Stomach (tissue), 9 donors: Measurements from ENCODE around the gene EXOC3L1. TPM values are rescaled to one million over a fixed set of nuclear protein-coding genes. Genes with fewer than 3 reads are reported as not detected.

ENCODE experiments used
- DNase-seq, 2 donors: peaks; one replicate each; pipeline versions ENCODE4 v3.0.0 to v3.0.0-alpha.2; 2013 to 2019
- H3K27ac ChIP-seq, 5 donors: fragments of 200-600 bp in 4 of 5; sonication (generic) in 4 of 5; one replicate each; pipeline ENCODE4 v1.5.1; 2013 to 2019; ENCODE audit warnings: mild to moderate bottlenecking in 1 of 5, moderate library complexity in 1 of 5
- H3K27me3 ChIP-seq, 3 donors: fragments of 200-600 bp; sonication (generic); one replicate each; pipeline ENCODE4 v1.5.1; 2017 to 2019; ENCODE audit warnings: mixed run types in 1 of 3
- H3K36me3 ChIP-seq, 4 donors: fragments of 200-600 bp; sonication (generic); 1 replicate in 3 of 4; 2 replicates in 1 of 4; pipeline ENCODE4 v1.5.1; 2016 to 2019
- H3K4me1 ChIP-seq, 4 donors: fragments of 200-600 bp; sonication (generic); one replicate each; pipeline ENCODE4 v1.5.1; 2016 to 2019
- H3K4me3 ChIP-seq, 4 donors: fragments of 200-600 bp; sonication (generic) in 3 of 4; one replicate each; pipeline ENCODE4 v1.5.1; 2016 to 2019; ENCODE audit warnings: mild to moderate bottlenecking in 1 of 4
- H3K9me3 ChIP-seq, 4 donors: fragments of 200-600 bp; sonication (generic); one replicate each; pipeline ENCODE4 v1.5.1; 2016 to 2019
- EP300 ChIP-seq: sonication (generic); formaldehyde crosslinking; IDR thresholded peaks from one replicate; pipeline ENCODE4 v1.6.1; 2017; ENCODE audit warnings: antibody characterized with exemption
- POLR2A ChIP-seq, 4 donors: fragments of 450-650 bp; IDR thresholded peaks; one replicate each; pipeline ENCODE4 v1.6.1; 2016; ENCODE audit warnings: antibody characterized with exemption in 4 of 4, control low read depth in 2 of 4, mild to moderate bottlenecking in 1 of 4, moderate library complexity in 1 of 4
- POLR2AphosphoS5 ChIP-seq, 3 donors: sonication (generic); formaldehyde crosslinking; IDR thresholded peaks; one replicate each; pipeline ENCODE4 v1.6.1; 2016; ENCODE audit warnings: antibody characterized with exemption in 3 of 3
- WGBS, 5 donors: extraction: QIAGEN DNeasy Blood & Tissue Kit in 3 of 5; methylation state at CpG; one replicate each; pipeline versions ENCODE4 v1.1.5 to v1.1.7; 2013 to 2018; 5-methylcytosine and 5-hydroxymethylcytosine counted together
- intact Hi-C: fragments of 100-400 bp; cut with DNase I; formaldehyde crosslinking; loops from one replicate; pipeline ENCODE4 v1.15.1; 2023; ENCODE audit warnings: low total_unique reads
- polyA plus RNA-seq, 3 donors: library from polyadenylated mRNA; stranded (reverse); fragments of 200-250 nt; gene quantifications; one replicate each; pipeline ENCODE4 v1.2.3, GENCODE V29; 2013
- total RNA-seq, 5 donors: library from RNA; depleted of rRNA; stranded (reverse); fragments of >200 nt; gene quantifications; one replicate each; pipeline versions ENCODE4 v1.1.0 to v1.2.3, GENCODE V29; 2014 to 2016
- TF ChIP-seq, protein P1 (sequence below), 7 experiments: fragments of 450-650 bp in 4 of 7; fragments of 200-600 bp in 3 of 7; sonication (generic) in 3 of 7; IDR thresholded peaks; one replicate each; pipeline ENCODE4 v1.5.1; 2016 to 2019; ENCODE audit warnings: antibody characterized with exemption in 7 of 7, control low read depth in 2 of 7, mild to moderate bottlenecking in 1 of 7
- donor health status: healthy with polysubstance abuse.
- donor health status: Bipolar disorder and iron deficiency.
- donor health status: healthy.

The EXOC3L1 gene
- total and polyA plus RNA-seq, 8 donors: 1.3 to 25.5 (median 6.8) TPM; not detected in 1

DNA sequence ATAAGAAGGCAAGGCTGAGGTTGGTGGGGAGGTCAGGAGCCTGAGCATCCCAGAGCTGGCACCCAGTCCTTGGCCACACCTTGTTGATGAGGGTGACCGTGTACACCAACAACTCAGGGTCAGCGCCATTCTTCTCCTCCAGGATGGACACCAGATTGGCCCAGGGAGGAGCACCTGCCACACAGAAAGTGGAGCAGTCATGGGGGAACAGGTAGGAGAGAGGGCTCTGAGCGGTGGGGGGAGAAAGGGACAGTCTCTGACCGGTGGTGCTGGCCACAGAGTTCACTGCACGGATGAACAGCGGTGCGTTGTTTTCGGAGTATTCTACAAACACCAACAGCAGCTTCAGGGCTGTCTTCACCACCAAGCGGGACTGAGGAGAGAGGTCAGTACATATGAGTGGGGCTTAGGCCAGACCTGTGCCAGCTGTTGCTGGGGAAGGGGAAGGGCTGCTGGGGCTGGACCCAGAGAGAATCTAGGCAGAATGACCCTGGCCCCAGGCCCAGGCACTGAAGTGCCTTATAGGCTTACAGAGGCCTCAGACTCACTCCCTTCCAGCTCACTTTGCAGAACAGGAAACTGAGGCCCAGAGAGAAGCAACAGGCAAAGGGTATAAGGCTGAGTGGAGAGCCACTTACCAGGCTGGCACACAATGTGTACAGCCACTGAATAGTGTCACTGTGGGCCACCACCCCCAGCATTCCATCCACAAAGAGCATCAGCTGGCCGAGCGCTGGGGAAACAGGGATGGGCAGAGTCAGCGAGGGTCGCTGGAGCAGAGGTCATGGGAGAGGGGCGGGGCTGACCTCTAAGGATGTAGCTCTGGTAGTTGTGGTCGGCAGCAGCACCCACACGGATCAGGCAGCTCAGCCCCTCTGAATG is 47.7 kb upstream of the EXOC3L1 start:
- 77 to 89% (median 79%) methylated on average over 16 of the region's 16 CpGs for WGBS, 5 donors
- no peak overlapping the region for H3K4me3 ChIP-seq
- no peak overlapping the region for H3K27ac ChIP-seq
- no peaks in the 10 kb centered on the region for H3K27me3 ChIP-seq
- peaks cover 51 to 72% (median 70%) of the 10 kb centered on the region in 4 donors for H3K36me3 ChIP-seq
- H3K4me1 ChIP-seq: peaks cover 20 to 38% (median 27%) of the 10 kb centered on the region in 4 donors
- no peak for TF ChIP-seq EP300
- TF ChIP-seq, protein P1, sequence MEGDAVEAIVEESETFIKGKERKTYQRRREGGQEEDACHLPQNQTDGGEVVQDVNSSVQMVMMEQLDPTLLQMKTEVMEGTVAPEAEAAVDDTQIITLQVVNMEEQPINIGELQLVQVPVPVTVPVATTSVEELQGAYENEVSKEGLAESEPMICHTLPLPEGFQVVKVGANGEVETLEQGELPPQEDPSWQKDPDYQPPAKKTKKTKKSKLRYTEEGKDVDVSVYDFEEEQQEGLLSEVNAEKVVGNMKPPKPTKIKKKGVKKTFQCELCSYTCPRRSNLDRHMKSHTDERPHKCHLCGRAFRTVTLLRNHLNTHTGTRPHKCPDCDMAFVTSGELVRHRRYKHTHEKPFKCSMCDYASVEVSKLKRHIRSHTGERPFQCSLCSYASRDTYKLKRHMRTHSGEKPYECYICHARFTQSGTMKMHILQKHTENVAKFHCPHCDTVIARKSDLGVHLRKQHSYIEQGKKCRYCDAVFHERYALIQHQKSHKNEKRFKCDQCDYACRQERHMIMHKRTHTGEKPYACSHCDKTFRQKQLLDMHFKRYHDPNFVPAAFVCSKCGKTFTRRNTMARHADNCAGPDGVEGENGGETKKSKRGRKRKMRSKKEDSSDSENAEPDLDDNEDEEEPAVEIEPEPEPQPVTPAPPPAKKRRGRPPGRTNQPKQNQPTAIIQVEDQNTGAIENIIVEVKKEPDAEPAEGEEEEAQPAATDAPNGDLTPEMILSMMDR (IDR thresholded peaks at IDR 0.05): no peak
- no peak for TF ChIP-seq POLR2A (IDR thresholded peaks at IDR 0.05)
- no peak for TF ChIP-seq POLR2AphosphoS5 (IDR thresholded peaks at IDR 0.05)
- H3K9me3 ChIP-seq: no peaks in the 10 kb centered on the region
- intact Hi-C loops: no loop called here
- no peak for DNase-seq

DNA sequence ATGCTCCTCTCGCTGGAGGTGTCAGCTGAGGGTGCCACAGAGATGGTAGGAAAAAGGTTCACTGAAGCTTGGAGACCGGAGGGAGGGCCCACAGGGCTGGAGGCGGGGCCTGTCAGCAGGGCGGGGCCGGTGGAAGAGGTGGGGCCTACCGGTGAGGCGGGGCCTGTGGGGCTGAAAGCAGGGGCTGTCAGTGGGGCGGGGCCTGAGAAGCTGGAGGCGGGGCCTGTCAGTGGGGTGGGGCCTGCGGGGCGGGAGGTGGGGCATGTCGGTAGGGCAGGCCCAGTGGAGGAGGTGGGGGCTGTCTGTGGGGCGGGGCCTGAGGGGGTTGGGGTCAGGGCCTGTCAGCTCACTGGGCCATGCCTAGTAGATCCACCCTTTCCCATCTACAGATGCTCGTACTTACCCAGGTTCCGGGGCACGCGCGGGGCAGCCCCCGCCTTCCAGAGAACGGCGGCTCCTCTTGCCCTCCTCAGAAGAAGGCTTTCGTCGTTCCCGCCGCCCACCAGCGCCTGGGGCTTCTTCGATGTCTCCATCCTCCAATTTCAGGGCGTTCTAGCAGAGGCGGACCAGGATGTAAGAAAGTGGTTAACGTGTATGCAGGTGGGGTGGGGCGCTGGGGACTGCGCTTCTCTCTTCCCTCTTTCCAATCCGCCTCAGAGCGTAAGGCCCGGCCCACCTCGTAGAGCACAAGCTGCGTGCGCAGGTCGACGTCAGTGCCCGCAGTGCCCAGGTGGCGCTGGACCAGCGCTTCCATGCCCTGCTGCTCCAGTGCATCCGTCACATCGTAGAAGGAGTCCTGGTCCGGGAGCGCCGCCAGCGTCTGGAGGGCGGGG is 46.8 kb upstream of the EXOC3L1 start:
- peak overlapping the region in 1 of 5 donors; percentile 19 for H3K27ac ChIP-seq
- H3K9me3 ChIP-seq: no peaks in the 10 kb centered on the region
- intact Hi-C loops: no loop called here
- 78 to 86% (median 83%) methylated on average over 44 to 50 of the region's 50 CpGs for WGBS, 5 donors
- DNase-seq: peak in 1 of 2 donors; percentile 49
- H3K4me1 ChIP-seq: peaks cover 16 to 29% (median 19%) of the 10 kb centered on the region in 4 donors
- H3K4me3 ChIP-seq: no peak overlapping the region
- no peak for TF ChIP-seq POLR2AphosphoS5 (IDR thresholded peaks at IDR 0.05)
- no peak for TF ChIP-seq EP300
- no peak for TF ChIP-seq POLR2A (IDR thresholded peaks at IDR 0.05)
- TF ChIP-seq, protein P1 (IDR thresholded peaks at IDR 0.05): no peak
- H3K36me3 ChIP-seq: peaks cover 51 to 80% (median 78%) of the 10 kb centered on the region in 4 donors
- H3K27me3 ChIP-seq: no peaks in the 10 kb centered on the region

GRCh38 chr16:67235816-67236562 is 46.1 kb upstream of the EXOC3L1 start:
- no peak for DNase-seq
- H3K27me3 ChIP-seq: no peaks in the 10 kb centered on the region
- no peaks in the 10 kb centered on the region for H3K9me3 ChIP-seq
- peaks cover 9 to 21% (median 11%) of the 10 kb centered on the region in 4 donors for H3K4me1 ChIP-seq
- no peak for TF ChIP-seq POLR2A (IDR thresholded peaks at IDR 0.05)
- no peak for TF ChIP-seq POLR2AphosphoS5 (IDR thresholded peaks at IDR 0.05)
- TF ChIP-seq EP300: no peak
- TF ChIP-seq, protein P1 (IDR thresholded peaks at IDR 0.05): no peak
- H3K27ac ChIP-seq: peak overlapping the region in 1 of 5 donors; percentile 19
- H3K4me3 ChIP-seq: no peak overlapping the region
- intact Hi-C loops: no loop called here
- WGBS, 5 donors: 85 to 90% (median 88%) methylated on average over 17 of the region's 17 CpGs
- H3K36me3 ChIP-seq: peaks cover 52 to 88% (median 86%) of the 10 kb centered on the region in 4 donors
